Cortex of kidney (tissue), 1 donor: ENCODE results near the gene LOX.

Experiments used
- DNase-seq: peaks from one replicate; lab custom pipeline; 2025; lab: John Stamatoyannopoulos, UW

The LOX gene, protein sequence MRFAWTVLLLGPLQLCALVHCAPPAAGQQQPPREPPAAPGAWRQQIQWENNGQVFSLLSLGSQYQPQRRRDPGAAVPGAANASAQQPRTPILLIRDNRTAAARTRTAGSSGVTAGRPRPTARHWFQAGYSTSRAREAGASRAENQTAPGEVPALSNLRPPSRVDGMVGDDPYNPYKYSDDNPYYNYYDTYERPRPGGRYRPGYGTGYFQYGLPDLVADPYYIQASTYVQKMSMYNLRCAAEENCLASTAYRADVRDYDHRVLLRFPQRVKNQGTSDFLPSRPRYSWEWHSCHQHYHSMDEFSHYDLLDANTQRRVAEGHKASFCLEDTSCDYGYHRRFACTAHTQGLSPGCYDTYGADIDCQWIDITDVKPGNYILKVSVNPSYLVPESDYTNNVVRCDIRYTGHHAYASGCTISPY

DNA sequence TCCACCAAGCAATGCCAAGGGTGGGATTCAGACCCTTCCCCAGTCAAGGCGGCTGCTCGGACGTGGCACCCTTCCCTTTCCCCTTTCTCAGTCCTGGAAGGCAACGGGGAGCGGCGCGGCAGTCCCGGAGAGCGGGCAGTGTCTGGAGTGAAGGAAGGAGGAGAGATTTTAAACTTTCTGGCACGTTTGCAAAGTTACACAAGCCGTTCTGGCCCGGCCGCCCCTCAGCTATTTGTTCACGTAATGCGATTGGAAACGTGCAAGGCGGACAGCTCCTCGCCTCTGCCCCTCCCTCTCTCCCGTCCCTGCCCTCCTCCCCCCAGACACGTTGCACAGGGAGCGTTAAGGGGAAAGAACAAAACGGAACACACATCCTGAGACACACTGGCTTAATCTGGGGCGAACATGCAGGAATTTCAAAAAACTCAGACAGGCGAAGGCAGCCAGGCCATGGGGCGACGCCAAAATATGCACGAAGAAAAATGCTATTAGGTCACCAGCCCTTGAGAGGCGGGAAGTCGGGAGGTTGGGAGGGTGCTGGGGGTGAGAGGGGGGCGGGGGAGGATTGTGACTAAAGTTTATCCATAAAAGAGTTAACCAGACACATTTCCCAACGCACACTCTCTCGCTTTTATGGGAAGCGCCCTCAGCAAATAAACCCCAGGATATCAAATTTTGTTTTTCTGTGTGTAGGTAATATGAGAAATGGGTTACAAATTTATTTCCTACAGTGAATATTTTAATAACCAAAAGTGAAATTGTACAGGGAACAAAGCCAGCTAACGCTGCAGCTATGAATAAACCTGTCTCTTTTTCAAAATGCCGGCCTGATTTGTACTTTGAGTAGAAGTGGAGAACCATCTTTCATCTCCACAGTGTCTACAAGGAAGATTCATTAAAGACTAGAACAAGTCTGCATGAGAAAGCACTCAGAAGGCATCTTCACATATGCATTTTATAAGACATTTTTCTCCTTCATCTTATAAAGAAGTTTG lies at the start of gene LOX:
Gene LOX (minus strand): TSS at position 144 of the 995 bp plus-strand sequence. CDS start 274 bp downstream, outside the sequence.
- no peak for DNase-seq

DNA sequence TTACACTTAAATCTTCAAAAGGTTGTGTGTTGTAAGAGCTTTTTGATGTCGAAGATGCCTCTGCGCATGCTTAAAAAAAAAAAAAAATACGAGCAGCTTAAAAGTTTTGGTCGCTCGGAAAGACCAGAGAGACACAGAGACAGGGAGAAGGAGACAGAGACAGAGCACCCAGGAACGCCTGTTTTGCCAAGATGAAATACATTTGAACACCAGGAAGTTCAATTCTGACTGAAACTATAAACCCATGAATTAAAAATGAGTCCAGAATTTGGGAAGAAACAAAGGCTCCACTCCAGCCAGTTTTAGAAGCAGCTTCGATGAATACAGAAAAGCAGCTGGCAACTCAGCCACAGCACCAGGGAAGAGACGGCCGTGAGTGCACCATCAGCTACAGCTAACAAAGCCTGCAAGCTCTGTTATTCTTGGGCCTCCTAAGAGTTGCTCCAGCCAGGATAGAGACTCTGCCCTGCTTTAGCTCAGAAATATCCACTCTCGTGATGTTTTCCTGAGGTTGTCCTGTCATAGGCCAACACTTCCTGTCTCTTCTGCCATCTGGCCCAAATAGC lies 48.8 kb upstream of the LOX start:
- DNase-seq: no peak

DNA sequence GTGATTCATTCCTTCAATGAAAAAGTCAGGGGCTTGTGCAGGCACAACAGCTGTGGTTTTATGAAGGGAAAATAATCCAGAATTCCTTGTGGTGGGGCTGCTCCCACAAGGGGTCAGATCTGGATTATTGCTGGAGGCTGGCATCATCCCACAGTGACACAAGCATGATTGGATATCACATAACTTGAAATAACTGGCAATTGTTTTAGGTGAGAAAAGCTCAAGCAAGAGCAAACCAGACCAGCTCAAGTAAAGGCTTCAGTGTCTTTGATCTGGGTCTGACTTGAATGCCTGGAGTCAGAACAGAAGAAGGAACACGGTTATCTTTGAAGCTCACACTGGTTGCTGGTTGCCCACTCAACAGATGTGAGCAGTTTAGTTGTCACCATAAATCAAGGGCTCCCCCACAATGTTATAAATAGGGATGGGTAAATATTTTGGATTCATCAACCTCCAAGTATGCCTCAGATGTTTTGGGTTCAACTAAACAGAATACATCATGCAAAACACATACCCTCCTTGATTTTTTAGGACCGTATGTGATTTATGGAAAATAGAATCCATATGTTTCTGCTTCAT lies 48.2 kb upstream of the LOX start:
- no peak for DNase-seq

DNA sequence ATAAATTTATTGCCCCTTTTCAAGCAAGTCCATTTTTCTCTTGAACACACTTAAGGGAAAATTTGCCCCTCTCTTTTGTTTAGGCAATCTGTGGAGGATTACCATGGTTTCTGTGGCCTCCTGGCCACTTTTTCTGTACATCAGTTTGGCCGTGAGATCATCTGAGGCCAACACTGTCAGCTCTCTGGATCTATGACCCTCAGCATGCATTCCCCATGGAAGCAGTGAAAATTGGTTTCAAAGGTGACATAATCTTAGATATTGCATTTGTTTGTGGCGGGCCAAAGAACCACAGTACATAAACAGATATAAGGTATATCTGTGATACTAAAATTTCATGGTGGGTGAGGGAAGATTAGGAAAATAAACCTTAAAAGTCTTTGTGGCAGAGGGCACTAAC lies 46.7 kb upstream of the LOX start:
- DNase-seq: no peak

DNA sequence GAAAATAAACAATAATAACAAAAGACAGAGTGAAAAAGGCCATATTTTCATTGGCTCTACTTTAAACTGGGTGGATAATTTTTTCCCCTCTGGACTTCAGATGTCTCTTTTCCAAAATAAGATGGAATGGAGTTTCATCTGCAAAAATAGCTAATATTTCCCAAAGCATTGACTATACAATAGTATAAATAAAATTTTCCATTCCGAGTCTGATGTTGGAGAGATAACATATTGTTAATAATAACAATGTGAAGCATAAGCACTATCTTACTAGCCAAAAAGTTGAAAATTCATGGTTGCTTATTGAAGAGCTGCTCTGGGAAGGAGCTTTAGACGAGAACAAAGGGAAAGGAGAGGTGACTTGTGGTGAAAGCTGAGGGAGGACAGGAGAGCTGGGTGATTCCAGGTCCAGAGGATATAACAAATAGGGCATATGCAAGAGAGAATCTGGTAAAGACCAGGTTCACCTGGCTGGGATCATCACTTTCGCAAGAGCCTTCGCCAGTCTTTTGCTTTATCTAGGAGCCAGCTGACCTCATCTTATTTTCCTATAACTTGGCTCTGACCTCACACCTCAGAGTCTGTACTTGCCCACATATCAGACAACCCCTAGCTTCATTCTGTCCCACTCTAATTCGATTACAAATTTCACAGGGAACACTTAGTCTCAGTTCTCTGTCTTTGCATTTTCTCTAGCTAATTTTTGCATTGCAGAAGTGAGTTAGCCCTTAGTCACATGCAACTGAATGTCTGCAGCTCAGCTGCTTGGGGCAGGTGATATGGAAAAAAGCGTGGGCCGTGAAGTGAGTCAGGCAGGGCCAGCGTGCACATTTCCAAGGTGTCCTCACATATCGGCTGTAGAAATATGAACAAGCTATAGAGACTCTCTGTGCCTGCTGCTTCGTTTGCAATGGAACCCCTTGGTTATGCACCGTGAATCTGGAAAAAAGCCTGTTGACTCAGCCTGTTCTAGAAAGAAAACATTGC lies 43.7 kb upstream of the LOX start:
- no peak for DNase-seq

DNA sequence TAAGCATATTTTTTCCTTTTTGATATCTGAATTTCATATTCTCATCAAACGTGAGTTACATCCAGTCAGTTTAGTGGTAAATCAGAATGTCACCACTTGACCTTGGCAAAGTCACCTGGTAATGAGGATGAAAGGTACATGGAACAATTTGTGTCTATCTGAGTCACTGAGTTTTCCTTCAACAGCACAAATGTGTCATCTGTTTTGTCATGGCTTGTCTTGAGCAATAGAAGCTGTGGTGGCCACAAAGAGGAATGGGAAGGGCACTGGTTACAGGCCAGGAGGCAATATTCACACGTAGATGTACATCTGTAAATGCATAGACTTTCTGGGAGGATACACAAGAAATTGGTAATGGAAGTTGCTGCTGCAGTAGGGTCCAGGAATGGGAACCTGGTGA lies 42.9 kb upstream of the LOX start:
- no peak for DNase-seq

DNA sequence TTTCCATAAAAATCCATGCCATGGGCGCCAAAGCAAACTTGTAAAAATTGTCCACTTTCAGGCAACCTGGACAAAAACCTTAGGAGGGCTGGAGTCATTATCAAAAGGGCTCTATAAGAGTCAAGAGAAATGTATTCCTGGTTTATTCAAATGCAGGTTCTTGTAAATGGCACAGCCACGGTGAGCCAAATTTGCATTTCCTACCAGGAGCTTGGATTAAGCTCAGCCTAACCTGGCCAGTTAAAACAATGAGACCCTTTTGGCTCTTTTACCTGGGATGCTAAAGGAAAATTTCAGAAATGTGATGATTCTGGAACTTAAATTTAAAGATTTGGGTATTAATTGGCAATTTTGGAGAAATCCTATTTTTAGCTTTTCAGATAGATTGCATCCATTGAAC lies 42.4 kb upstream of the LOX start:
- no peak for DNase-seq

DNA sequence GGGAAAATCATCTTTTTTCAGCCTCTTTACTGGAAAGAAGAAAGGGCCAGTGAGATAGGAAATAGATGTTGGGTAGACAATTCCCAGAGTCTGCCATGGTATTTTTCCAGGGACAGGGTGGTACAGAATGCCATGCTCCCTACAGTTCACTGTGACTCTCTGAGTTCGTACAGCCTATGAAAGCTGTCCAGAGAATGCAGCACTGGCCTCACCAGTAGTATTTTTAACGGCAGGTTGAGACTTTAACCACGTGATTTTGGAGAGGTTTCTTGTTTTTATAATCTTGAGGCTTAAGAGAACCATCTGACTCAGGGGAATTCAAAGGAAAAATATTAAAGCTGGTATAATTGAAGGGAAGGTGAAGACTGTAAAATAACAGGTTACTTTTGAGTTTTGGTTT lies 41.1 kb upstream of the LOX start:
- no peak for DNase-seq

DNA sequence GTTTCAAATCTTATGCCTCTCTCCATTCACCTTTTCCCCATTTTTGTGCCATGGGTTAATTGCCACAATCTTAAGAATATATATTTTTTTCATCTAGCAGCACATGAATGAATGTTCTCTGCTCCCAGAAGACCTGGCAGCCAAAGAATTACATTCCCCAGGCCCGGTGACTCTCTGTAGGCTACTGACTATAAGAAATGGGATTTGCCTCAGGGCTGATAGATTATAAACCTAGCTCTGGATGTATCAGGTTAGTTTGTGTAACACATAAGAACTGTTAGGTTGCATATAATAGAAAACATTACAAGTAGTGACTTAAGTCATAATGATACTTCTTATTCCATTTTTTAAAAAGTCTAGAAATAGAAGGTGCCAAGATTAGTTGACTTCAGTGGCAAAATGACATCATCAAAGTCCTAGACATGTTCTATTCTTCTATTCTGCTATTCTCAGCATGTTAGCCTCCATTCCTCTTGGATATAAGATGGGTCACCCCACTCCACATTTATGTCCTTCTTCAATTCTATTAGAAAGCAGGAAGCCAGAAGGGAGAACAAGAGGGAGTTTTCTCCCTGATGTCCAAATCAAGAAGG lies 40.4 kb upstream of the LOX start:
- no peak for DNase-seq

DNA sequence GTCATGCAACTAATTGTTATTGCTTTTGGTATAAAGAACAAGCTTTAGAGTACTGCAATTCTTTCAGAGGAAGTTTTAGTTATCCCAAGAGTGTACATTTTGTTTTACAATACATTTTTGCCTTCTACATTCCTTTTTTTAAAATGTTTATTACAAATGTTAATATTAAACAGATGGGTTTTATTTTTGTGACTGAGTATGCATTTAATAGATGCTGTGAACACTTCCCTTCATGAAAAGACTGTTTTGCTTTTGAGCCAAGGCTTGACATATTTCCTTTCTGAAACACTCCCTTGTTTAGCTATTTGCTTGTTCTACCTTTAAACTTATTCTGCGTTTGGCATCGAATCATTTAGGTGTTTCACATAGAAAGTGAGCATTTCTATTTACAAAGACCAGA lies 36.4 kb upstream of the LOX start:
- DNase-seq: no peak

DNA sequence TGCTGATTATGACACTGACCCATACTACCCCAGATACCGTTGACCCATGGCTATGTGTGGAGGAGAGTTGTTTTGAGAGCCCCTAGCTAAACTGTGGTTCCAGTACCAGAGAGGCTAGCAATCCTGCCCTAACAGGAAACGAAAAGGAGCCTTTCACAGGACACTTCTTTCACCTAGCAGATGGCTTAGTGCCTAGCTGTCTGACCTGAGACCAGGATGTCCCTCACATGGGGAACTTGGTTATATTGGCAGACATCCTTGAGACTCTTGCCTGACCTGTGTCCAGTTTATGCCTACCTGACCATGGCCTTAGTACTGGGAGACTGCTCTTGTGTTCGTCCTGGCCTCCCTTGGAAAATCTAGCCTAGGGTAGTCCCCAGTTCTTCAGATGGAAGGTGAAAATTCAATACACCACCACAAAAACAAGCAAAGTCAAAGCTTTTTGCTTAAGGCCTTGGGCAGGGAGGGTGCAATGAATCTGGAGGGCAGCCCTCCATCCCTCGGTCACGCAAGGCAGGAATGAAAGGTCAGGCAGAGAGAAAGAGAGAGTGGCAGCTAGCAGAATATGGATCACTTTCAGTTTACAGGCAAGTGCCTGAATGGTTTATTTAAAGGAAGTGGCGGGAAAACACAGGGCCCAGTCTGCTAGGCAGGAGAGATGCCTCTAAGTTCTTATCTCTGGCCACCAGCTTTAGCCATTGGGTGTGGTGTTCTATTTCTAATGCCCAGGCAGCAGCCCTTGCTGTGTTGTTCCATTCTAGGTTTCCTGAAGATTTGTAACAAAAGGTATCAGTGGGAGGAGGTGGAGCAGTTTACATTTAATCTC lies 34.9 kb upstream of the LOX start:
- no peak for DNase-seq

DNA sequence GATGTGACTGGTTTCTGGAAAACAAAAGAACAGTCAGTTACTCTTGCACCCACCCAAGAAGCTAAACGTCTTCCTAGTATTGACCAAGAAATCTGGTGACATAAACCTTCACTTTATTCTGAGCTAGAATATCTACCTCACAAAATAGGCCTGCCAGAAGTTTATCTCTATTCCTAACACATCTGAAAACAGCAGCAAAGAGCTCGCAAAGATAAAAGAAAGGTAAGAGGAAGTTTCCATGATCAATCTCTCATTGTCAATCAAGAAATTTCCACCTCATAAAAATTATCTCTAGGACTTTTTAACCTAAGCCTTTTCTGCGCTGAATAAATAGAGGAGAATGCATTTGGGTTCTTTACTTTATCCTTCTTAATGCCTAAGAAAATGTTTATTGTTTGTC lies 34.0 kb upstream of the LOX start:
- no peak for DNase-seq

DNA sequence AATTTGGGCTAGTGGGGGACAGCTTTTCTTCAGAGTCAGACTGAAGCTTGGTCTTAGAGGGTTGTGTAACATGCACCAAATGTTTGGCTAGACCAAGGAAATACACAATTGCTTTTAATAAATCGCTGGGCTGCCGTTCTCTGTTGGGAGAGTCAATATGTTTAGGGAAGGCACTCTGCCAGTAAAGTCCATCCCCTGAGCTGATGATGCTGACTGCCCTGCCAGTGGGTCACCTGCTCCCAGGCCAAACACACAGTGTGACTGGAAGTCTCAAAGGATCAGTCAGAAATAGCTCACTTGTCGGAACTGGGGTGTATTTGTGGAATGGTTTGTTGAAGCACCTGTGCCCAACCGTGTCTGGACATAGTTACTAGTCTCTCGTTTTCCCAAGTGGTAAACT lies 33.4 kb upstream of the LOX start:
- DNase-seq: no peak

DNA sequence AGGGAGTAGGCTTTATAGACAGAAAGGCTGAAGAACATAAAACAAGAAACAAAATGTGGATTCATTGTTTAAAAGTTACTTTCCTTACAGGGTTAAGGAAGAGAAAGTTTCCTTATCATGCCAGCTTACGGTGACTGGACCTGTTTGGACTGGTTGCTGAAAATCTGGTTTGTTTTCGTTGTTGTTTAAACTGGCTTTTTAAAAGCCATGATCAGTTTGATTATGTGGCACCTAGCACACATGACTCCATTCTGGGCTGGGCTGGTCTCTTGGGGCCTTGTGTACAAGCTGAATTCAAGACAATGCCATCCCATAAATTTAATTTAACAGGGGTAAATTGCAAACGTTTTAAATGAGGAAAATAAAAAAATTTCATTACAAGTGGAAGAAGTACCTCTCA lies 32.9 kb upstream of the LOX start:
- DNase-seq: no peak

DNA sequence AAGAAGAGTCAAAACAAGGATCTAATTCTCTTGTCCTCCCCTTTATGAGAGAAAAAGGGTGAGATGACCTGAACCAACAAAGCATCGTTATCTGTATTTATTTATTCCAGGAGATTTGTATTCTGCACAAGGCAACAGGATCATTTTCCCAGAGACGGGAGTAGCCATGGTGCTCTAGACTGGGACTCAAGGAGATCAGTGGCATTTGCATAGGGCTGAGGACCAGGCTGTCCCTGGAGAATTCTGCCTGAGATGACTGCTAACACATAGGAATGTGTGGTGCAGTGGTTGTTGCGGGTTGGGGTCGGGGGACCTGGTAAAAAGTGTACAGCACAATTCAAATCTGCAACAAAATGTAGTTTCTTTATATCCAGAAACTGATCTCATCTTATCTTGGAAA lies 29.0 kb upstream of the LOX start:
- no peak for DNase-seq

DNA sequence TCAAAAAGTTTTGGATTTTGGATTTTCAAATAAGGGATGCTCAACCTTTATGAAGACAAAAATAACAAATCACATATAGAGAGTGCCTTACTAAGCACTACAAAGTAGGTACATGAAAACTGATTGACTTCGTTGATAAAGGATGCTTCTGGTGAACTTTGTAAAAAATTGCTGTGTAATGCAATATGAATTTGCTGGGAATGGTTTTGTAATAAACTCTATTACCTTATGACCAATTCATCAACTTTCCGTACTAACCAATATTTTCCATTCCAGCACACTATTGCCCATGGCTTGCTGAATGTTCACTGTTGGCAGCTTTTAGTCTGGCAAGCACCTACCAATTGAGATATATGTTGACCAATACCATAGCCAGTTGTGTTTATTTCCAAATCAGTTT lies 27.9 kb upstream of the LOX start:
- no peak for DNase-seq

DNA sequence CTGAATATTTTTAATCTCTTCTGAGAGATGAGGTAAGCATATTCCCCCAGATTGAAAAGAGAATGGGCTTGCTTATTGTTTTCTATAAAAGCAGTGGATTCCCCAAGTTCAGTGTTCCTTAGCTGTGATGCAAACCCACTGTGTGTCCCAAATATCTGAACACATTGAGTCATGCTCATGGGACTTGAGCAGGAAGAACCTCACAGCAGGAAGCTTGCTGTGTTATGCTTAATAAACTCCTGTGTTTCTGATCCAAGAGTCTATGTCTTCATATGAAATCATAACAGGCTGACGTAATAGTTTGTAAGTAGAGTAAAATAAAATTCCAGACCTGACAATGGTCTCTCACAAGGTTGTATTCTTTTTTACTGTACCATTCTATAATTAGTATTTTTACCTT lies 24.8 kb upstream of the LOX start:
- no peak for DNase-seq

DNA sequence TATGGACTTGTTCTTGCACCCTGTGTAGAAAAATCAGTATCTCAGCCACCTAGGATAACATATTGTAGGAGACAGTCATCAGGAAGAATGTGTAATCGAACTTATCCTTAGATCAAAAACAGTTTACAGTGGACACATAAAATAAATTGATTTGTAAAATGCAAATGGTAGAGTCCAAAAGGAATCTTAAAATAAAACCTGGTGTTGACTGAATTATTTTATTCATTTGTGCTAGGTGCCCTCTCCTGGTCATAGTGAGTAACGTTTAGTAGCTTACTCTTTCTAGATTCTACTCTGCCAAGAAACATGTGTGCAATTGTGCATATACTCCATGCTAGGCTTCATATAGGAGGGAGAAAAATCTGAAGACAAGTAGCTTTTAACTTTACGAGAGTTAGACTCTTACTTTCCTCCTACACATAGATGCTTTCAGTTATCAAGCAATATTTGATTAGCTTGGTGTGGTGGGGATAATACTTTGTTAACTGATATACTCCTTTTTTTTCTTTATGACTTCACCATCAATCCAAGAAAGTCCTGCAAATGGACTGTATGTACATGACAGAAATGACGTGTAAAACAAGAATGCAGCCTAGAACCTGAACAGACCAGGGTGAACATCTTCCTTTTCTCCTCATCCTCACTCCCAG lies 23.7 kb upstream of the LOX start:
- no peak for DNase-seq

DNA sequence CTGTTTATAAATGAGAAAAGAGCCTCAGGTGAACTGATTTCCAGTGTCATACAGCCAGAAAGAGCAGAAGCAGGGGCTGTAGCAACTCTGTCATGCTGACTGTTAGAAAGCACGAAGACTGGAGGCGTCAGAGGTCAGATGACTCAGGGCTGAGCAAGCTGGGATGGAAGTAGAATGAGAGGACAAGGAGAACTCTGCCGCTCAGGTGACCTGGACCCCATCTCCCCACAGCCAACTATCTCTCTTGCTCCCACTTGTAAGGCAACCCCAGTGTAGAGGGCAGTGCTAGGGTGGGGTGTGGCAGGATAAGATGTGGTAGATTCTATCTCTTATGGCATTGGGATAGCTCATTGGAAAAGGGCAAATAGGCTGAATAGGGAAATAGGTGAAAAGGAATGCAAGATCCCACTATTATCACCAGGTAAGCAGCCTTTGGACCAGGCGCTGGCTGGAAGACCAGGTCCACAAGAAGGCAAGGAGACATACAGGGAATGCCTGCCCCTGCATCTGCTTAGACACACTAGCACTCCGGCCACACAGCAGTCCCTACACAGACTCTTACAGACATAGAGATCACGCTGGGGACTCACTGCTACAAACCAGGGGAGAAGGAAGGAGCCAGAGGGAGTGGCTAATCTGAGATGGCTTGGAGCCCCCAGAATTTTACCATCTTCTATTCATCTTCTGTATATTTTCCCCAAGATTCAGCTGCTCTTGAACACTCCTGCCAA lies 21.2 kb upstream of the LOX start:
- DNase-seq: no peak
